SK-N-DZ (cell line): Measurements from ENCODE around the gene ZIC1.

ENCODE experiments used
- DNase-seq: peaks from one replicate; pipeline ENCODE4 v3.0.0-alpha.2; 2015; ENCODE audit warnings: low spot score

Gene ZIC1

DNA sequence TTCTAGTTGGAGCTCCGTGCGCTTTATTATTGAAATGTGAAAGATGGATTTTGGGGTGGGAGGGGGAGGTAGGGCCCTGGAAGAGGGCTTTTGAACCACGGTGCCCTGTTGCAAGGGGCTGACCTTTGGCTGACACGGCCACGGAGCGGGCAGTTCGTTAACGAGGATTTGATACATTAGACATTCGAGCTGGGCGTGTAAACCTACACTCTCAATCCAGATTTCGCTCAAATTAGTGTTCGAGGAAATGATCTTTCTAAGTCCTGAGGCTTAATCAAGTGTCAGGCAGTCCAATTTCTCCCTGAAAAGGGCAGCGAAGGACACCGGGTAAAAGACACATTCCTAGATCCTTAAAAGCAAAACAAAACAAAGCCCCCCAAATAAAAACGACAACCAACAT lies 13.0 kb downstream of the ZIC1 start:
- no peak for DNase-seq

DNA sequence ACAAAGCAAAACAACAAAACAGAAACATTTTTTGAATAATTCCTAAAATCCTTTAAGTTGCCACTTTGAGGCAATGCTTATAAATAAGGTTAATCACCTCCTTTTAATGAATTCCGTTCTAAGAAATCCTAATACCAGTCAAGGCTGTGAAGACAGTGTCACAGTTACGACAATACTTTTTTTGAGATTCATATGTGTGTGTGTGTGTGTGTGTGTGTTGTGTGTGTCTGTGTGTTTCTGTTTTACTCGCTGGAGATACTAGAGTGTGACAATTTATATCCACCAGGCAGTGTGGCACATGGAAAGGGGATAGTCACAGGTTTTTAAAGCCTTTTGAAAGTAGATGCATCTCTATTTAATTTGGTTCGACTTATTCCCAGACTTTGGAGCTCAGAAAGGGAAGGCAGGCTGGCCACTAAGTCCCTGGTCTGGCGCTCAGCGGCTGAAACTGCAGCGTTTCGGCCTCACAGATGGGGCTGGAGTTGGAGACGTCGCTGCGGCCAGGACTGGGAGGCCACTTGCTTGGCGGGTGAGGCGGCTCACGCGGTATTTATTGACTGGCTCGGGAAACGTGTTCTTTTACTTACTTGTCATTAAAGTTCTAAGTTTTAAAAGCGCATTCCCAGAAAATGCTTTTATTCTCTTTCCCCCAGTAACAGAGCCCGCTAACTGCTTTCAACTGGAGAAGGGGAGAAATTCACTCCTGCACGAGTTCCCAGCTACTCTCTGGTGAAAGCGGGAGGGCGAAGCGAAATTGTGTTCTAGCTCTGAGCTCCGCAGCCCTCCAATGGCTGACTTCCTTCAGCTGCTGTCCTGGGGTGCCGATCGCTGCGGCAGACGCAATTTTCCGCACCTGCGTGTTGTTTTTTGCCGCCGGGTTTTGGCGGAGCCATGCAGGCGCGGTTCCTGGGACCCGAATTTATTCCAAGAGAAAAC lies 13.7 kb downstream of the ZIC1 start:
- no peak for DNase-seq

DNA sequence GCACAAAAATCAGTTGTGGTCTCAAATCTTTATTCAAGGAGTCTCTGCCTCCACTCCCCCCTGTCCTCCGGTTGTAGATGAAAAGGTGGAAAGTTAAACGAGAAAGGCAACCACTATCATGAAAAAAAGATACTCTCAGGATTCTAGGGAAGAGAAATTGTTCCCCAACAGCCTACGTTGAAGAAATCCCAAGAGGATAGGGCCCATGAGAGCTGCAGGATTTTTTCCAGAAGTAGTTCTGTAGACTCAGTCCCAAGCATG lies 14.3 kb downstream of the ZIC1 start:
- no peak for DNase-seq

DNA sequence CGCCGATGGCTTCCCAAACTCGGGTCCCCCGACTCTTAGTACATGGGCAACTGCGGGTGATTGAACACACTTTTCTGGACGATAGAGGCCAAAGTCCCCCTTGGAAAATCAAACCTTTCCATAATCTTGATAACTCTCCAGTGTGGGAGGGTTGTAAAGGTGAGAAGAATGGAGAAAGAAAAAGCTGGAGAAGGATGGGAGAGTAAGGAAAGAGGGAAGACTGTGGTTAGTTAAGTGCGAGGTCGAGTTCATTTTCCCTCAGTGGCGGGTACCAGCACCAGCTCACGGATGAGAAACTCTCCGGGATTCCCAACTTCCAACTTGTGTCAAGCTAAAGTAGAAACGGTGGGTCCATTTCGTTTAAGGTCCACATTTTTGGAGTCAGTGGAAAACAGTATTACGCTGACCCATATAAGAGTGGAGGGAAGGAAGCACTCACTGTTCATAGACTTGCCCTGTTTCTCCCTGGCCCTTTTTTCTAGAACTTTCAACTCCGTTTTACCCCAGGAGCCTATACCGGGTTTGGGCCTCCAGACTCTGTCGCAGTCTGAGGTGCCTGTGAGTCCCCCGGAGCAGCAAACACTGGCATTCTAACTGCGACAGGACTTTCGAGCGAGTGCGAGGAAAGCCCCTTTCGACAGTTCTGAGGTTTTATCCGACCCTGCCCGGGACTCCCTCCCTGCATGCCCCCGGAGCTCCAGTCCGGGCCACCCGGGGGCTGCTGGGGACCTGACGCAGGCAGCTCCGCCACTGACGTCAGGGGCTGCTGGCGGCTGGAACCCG lies 14.8 kb downstream of the ZIC1 start:
- DNase-seq, result no peak

DNA sequence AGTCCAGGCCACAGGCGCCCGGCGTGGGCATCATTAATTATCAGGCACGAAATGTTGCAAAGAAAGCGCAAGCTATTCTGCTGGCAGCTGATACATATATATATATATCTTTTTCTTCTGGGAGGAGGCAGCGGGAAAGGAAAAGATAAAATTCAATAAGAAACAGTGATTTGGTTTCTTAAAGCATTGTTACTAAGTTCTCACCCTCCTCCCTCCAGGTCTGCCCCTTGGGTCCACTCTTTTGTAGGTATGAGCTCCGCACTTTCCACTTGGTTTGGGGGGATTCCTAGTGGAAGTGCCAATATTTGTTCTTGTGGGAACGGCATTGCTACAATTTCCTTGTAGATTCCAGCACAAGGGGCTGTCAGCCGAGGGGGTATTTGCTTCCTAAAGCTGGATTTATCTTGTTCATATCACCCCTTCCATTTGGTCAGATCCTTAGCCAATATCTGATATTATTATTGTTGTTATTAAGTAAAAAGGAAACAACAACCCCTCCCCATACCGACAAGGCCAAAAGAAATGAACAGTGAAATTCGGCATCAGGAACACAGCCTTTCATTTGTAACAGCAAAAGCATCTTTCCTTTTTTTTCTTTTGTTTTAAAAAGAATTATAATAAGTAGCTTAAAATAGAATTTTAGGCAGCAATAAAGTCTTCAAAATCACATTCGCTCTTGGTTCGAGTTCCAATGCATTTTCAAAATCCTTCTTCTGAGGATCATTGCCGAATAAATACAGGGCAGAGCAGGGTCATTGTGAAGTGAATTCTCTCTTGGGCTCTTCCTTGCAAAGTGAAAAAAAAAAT lies 15.6 kb downstream of the ZIC1 start:
- DNase-seq, result no peak

DNA sequence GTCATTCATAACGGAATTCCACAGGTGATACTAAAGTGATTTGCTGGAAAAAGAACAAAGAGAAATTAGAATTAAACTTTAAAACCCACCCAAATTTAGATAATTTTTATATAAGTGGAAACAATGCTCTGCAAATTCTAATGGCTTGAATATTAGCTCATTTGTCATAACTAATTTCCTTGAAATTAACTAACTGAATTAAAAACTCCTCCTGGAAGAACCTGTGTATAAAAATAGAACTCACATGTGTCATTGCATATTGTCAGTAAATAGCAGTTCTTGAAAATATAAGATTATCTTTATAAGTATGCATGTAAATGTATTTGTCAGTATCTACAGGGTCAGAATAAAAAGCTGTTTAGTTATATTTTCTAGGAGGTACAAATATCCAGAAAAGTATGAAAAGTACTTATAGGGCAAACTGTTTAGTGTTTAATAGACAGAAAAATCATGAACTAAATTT lies 16.3 kb downstream of the ZIC1 start:
- DNase-seq, result no peak

DNA sequence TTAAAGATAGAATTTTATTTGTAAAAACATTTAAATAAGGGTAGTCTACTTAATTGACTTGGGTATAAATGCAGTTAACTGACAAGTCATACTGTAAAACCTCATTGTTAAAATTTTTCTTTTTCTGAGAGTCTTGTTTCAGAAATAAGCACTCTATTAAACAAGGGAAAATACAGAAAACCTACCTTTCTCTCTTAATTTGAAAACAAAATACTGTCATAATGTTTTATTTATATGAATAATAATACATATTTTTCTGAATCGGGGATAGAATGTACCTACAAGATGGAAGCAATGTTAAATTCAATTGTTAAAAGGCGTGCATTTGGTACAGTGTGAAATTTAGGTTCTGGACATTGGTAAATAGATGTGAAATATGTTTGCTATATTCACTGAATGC lies 17.8 kb downstream of the ZIC1 start:
- no peak for DNase-seq

DNA sequence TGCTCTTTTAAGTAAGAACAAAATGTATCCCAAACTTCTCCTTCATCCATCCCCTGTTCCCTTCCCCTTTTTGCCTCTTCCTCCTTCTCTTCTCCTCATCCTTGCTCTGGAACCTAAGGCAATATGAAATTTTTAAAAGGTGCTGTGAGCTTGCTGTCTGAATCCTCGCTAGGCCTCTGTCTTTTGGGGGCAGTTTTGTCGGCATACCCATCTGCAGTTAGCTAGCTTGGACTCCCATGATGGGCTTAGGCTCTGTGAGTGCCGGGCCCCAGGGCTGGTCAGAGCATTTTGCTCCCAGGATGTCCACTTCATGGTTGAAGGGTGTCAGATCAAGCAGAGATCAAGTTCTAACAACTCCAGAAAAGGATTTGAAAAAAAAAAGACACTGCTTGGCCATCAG lies 18.6 kb downstream of the ZIC1 start:
- no peak for DNase-seq

DNA sequence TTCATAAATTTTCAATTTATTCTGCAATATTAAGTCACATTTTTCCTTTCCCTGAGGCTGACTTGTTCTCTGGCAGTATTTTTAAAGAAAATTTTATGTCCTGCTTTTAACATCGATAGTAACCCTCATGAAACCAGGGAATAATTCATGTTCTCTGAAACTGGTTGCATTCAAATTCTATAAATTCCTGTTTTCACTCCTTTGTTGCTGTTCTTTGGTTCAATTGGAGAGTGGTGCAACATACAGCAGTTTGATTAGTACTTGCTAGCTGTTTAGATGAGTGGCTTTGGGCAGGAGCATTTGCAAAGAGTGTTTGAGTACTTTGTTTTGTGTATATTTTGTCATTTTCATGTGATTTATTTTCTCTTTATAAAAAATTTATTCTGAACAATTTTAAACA lies 19.2 kb downstream of the ZIC1 start:
- no peak for DNase-seq

DNA sequence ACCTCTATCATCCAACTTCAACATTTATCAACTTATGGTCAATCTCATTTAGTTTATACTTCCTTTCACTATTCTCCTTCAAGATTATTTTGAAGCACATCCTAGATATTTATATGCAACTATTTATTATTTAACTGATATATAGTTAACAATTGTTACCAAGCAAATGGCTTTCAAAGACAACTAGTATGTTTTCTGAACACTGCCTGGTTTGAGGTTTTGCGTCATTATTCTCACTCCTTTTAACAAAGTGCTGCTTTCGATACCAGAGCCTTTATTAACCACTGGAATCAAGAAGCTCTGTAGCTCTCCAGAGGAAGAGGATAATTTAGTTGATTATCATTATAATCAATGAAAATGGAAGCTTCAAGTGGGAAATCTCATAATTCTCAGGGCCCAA lies 19.6 kb downstream of the ZIC1 start:
- DNase-seq, result no peak

DNA sequence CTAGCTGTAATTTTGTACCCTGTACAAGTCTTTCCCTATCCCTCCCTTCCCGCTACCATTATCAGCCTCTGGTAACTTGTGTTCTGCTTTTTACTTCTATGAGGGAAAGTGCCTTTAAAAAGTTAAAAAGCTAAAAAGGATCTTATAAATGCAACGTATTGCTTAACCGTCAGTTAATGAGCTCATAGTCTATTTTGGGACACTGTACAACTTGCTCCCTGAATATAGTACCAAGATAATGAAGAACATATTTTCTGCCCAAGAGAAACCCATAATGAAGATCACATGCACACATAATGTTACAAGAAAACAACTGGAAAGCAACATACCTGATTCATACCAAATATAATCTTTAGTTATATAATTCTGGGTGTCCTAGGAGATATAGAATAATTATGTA lies 22.6 kb downstream of the ZIC1 start:
- no peak for DNase-seq

DNA sequence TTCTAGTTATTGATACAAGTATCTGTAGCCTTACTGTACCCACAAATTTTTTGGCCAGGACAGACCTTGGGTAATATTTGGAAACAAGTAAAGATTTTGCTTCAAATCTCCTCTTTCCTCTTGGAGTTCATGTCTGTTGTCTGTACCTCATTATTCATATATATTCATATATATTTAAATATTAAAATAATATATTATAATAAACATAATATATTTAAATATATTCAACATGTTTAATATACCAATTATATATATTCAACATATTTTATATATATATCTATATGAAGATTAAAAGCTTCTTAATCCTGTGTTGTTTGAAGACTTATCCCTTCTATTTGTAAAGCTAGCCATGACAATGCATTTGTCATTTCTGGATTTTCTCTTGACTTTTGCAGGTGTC lies 38.1 kb downstream of the ZIC1 start:
- no peak for DNase-seq

DNA sequence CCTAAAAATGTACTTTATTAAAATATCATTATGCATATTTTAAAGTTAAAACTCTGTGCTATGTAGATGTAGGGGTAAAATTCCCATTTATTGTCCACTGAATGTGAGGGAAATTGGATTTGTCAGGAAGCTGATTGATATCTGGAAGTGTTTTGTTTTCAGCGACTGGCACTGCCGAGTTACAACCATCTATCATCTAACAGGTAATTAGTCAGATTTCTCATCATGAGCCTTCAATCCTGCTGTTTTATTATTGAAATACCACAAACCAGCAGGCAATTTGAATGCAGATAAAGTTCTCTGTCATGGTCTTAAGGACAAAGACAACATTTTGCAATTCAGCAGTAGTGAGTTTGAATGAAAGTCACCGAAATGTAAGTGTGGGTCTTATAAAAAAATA lies 40.5 kb downstream of the ZIC1 start:
- peak; percentile 22 for DNase-seq

DNA sequence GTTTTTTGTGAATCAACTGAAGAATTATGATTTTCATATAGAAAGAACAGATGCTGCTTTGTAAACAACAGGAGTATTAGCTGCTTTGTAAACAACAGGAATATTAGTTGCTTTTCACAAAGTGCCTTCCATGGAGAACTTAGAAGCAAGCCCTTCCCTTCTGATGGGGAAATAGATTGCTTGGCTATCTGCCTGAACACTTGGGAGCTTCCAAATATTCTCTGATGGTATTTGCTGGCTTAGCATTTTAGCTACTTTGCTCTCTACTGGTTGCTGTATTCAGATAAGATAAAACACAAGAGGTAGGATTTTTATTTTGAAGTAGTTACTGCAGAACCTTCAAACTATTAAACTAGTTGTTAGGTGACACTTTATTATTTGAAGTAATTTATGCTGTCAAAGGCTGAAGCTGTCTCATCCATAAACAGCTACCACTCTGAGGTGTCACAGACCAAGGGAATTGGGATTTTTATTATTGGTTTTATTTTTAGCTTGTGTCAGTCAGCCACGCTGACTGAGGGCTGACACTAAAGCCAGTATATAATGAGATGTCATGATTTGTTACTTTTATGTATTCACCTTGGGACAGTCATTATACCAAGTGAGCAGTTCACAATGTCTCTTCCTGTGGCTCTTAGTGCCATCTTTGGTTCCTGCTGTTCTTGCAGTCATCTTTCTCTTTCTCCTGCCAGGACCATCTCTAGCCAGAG lies 50.0 kb downstream of the ZIC1 start:
- no peak for DNase-seq

DNA sequence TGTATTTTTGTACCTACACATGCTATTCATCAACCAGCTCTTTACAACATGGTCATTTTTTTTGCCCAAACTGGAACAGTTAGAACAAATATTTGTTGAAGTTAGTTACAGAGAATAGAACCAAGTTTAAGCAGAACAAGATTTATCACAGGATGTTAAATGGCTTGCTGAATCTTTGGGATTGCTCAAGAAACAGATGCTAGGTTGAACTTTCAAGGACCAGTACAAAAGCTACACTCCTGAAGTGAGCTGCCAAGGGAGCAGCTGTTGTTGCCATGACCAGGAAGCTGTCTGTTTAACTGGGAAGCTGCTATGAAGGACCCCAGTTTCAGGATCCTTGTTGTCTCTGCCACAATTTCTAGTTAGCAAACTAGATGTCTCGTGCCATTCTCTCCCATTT lies 53.7 kb downstream of the ZIC1 start:
- DNase-seq, result no peak
